Neural cell (in vitro differentiated cells): ENCODE measurements around the gene CAV2. TPM values are rescaled to one million over a fixed set of nuclear protein-coding genes. Genes with fewer than 3 reads are reported as not detected.

ENCODE experiments used
- H2AFZ ChIP-seq: fragments of 200-600, 300-800 bp; sonication (generic), shearing (Covaris generic); 2 replicates; pipeline ENCODE4 v1.6.0; 2014; ENCODE audit warnings: low read depth, mild to moderate bottlenecking, antibody characterized with exemption, low read length, moderate library complexity
- H3F3A ChIP-seq: fragments of 200-600 bp; shearing (Covaris generic); 2 replicates; pipeline ENCODE4 v1.6.1; 2016; ENCODE audit warnings: mild to moderate bottlenecking, moderate library complexity, mixed read lengths, antibody characterized with exemption, low read length; ENCODE audit not compliant: insufficient read depth, poor library complexity, severe bottlenecking
- H3K27ac ChIP-seq: fragments of 200-600, 300-800 bp; sonication (generic), shearing (Covaris generic); 2 replicates; pipeline ENCODE4 v1.5.1; 2014; ENCODE audit warnings: mild to moderate bottlenecking, low read length, moderate library complexity
- H3K27me3 ChIP-seq: fragments of 300-800, 200-600 bp; sonication (generic), shearing (Covaris generic); 2 replicates; pipeline ENCODE4 v1.6.0; 2014; ENCODE audit warnings: mild to moderate bottlenecking, low read depth, low read length, moderate library complexity; ENCODE audit not compliant: insufficient read depth
- H3K36me3 ChIP-seq: fragments of 300-800, 200-600 bp; sonication (generic), shearing (Covaris generic); 2 replicates; pipeline ENCODE4 v1.5.1; 2014; ENCODE audit warnings: mild to moderate bottlenecking, antibody characterized with exemption, low read length, moderate library complexity; ENCODE audit not compliant: insufficient read depth
- H3K4me2 ChIP-seq: fragments of 300-800, 200-600 bp; sonication (generic), shearing (Covaris generic); 2 replicates; pipeline ENCODE4 v1.6.0; 2014; ENCODE audit warnings: mild to moderate bottlenecking, low read length
- H3K4me3 ChIP-seq: fragments of 300-800, 200-600 bp; sonication (generic), shearing (Covaris generic); 2 replicates; pipeline ENCODE4 v1.5.1; 2014; ENCODE audit warnings: mild to moderate bottlenecking, low read length, moderate library complexity
- H3K79me2 ChIP-seq: fragments of 200-600 bp; shearing (Covaris generic); replicated peaks from 2 replicates; pipeline ENCODE4 v1.6.0; 2014; ENCODE audit warnings: mild to moderate bottlenecking, low read length, moderate library complexity; ENCODE audit not compliant: insufficient read depth
- H3K9ac ChIP-seq: fragments of 300-800, 200-600 bp; sonication (generic), shearing (Covaris generic); 2 replicates; pipeline ENCODE4 v1.6.1; 2016; ENCODE audit warnings: mild to moderate bottlenecking, low read length, mixed read lengths
- H3K9me2 ChIP-seq: fragments of 200-600 bp; shearing (Covaris generic); 2 replicates; pipeline ENCODE4 v1.6.1; 2016; ENCODE audit warnings: mild to moderate bottlenecking, low read length, mixed read lengths; ENCODE audit not compliant: insufficient read depth
- H3K9me3 ChIP-seq: fragments of 200-600, 300-800 bp; sonication (generic), shearing (Covaris generic); 2 replicates; pipeline ENCODE4 v1.6.1; 2016; ENCODE audit warnings: mild to moderate bottlenecking, mixed run types, low read length, moderate library complexity, mixed read lengths
- H4K20me1 ChIP-seq: fragments of 200-600 bp; shearing (Covaris generic); 2 replicates; pipeline ENCODE4 v1.6.1; 2016; ENCODE audit warnings: mild to moderate bottlenecking, mixed run types; ENCODE audit not compliant: insufficient read depth
- EP300 ChIP-seq: fragments of 450-650 bp; conservative IDR thresholded peaks from 2 replicates; pipeline ENCODE4 v1.6.1; 2014; ENCODE audit warnings: antibody characterized with exemption, mild to moderate bottlenecking, moderate library complexity; ENCODE audit not compliant: poor library complexity, severe bottlenecking
- EZH2 ChIP-seq: fragments of 200-600, 300-800 bp; shearing (Covaris generic), sonication (generic); IDR thresholded peaks from 2 replicates; pipeline ENCODE4 v1.6.1; 2014; ENCODE audit warnings: antibody characterized with exemption, low read length, borderline replicate concordance, mild to moderate bottlenecking; ENCODE audit not compliant: insufficient read depth, poor library complexity, severe bottlenecking
- MXI1 ChIP-seq: fragments of 450-650 bp; conservative IDR thresholded peaks from 2 replicates; pipeline ENCODE4 v1.6.1; 2014; ENCODE audit warnings: antibody characterized with exemption, mild to moderate bottlenecking; ENCODE audit not compliant: poor library complexity, severe bottlenecking
- POLR2AphosphoS5 ChIP-seq: IDR thresholded peaks from 2 replicates; pipeline ENCODE4 v1.6.1; 2012
- RAD21 ChIP-seq: fragments of 450-650 bp; conservative IDR thresholded peaks from 2 replicates; pipeline ENCODE4 v1.6.1; 2014; ENCODE audit warnings: antibody characterized with exemption, mild to moderate bottlenecking, moderate library complexity
- REST ChIP-seq: IDR thresholded peaks from 2 replicates; pipeline ENCODE4 v1.6.1; 2012; ENCODE audit warnings: borderline replicate concordance
- SMC3 ChIP-seq: fragments of 450-650 bp; conservative IDR thresholded peaks from 2 replicates; pipeline ENCODE4 v1.6.1; 2014; ENCODE audit warnings: antibody characterized with exemption, mild to moderate bottlenecking, moderate library complexity; ENCODE audit not compliant: poor library complexity
- TAF1 ChIP-seq: IDR thresholded peaks from 2 replicates; pipeline ENCODE4 v1.6.1; 2012; ENCODE audit warnings: low read depth
- polyA plus RNA-seq: library from polyadenylated mRNA; depleted of rRNA; stranded (reverse); fragments of >200 nt; gene quantifications from 2 replicates; pipeline ENCODE4 v1.2.3, GENCODE V29; 2014
- TF ChIP-seq, protein P1 (sequence below): fragments of 450-650 bp; IDR thresholded peaks from 2 replicates; pipeline ENCODE4 v1.5.1; 2014; ENCODE audit warnings: antibody characterized with exemption, mild to moderate bottlenecking, moderate library complexity; ENCODE audit not compliant: poor library complexity, severe bottlenecking

CAV2 gene
- polyA plus RNA-seq, 1 donor from 2014 or later, result not detected

DNA sequence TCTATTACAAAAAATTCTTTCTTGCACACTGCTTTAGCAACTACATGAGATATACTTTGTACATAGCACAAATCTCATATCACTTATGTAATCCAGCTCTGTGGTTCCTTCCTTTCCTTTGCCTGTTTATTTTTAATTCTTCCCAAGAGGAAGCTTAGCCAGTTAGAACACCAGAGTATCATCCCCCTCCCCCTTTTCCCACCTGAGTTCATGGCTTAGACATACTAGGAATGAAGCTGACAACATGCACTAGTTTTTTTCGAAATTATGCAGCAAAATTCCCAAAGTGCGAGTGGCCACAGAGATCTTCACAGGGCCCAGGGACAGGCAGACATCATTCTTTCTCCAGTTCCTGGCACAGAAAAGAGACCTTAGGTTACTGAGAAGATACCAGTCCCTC lies 43.1 kb downstream of the CAV2 start:
- no peaks in the 10 kb centered on the region for H3K9me2 ChIP-seq
- no peaks in the 10 kb centered on the region for H3F3A ChIP-seq
- H3K79me2 ChIP-seq, result no peaks in the 10 kb centered on the region
- no peaks in the 10 kb centered on the region for H3K27me3 ChIP-seq
- no peak overlapping the region for H3K4me3 ChIP-seq
- no peak overlapping the region for H2AFZ ChIP-seq
- TF ChIP-seq REST (no peak), TAF1 (no peak), SMC3 (no peak), RAD21 (no peak), EZH2 (no peak), EP300 (no peak), POLR2AphosphoS5 (no peak), MXI1 (no peak)
- TF ChIP-seq, protein P1, sequence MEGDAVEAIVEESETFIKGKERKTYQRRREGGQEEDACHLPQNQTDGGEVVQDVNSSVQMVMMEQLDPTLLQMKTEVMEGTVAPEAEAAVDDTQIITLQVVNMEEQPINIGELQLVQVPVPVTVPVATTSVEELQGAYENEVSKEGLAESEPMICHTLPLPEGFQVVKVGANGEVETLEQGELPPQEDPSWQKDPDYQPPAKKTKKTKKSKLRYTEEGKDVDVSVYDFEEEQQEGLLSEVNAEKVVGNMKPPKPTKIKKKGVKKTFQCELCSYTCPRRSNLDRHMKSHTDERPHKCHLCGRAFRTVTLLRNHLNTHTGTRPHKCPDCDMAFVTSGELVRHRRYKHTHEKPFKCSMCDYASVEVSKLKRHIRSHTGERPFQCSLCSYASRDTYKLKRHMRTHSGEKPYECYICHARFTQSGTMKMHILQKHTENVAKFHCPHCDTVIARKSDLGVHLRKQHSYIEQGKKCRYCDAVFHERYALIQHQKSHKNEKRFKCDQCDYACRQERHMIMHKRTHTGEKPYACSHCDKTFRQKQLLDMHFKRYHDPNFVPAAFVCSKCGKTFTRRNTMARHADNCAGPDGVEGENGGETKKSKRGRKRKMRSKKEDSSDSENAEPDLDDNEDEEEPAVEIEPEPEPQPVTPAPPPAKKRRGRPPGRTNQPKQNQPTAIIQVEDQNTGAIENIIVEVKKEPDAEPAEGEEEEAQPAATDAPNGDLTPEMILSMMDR, result no peak
- no peak overlapping the region for H3K4me2 ChIP-seq
- no peaks in the 10 kb centered on the region for H3K36me3 ChIP-seq
- no peaks in the 10 kb centered on the region for H3K9me3 ChIP-seq
- H3K9ac ChIP-seq, result no peak overlapping the region
- H3K27ac ChIP-seq, result no peak overlapping the region
- no peaks in the 10 kb centered on the region for H4K20me1 ChIP-seq

DNA sequence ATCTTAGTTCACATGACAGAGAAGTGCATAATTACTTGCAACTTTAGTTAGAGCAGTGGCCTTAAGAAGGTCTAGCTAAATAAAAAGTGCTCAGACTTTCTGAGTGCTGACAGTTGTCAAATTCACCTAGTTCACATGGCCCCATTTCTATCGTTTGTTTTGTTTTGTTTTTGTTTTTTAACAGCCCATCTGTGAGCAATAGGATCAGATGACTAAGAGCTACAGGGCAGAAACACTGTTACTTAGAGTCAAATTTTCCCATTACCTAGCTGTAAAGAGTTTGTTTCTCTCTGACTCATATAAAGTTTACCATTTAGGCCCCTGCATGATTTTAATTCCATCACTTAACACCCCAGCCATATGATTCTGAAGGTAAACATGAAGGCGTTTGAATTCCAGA lies 44.1 kb downstream of the CAV2 start:
- Histone ChIP-seq H3K27me3 (no peaks in the 10 kb centered on the region), H2AFZ (no peak overlapping the region), H3K9me2 (no peaks in the 10 kb centered on the region), H4K20me1 (no peaks in the 10 kb centered on the region), H3K9me3 (no peaks in the 10 kb centered on the region), H3K4me2 (no peak overlapping the region), H3K27ac (no peak overlapping the region), H3K4me3 (no peak overlapping the region), H3F3A (no peaks in the 10 kb centered on the region), H3K9ac (no peak overlapping the region), H3K79me2 (no peaks in the 10 kb centered on the region), H3K36me3 (no peaks in the 10 kb centered on the region)
- no peak for TF ChIP-seq MXI1
- TF ChIP-seq TAF1, result no peak
- TF ChIP-seq, protein P1, result no peak
- no peak for TF ChIP-seq REST
- TF ChIP-seq EZH2, result no peak
- no peak for TF ChIP-seq EP300
- no peak for TF ChIP-seq POLR2AphosphoS5
- TF ChIP-seq SMC3, result no peak
- no peak for TF ChIP-seq RAD21
